ENCODE data around the gene HMGXB4. TPM values are rescaled to one million over a fixed set of nuclear protein-coding genes. Genes with fewer than 3 reads are reported as not detected.

HMGXB4 gene
- total RNA-seq, 1 donor, result 22.5 TPM

GRCh38 chr22:35314161-35314942, 57.1 kb downstream of the HMGXB4 start:
- H3K4me3 ChIP-seq (ENCODE audit: low read depth, low read length), result no peak overlapping the region
- no peak for DNase-seq (ENCODE audit: low read depth)

GRCh38 chr22:35315141-35315854, 58.0 kb downstream of the HMGXB4 start:
- no peak overlapping the region for H3K4me3 ChIP-seq (ENCODE audit: low read depth, low read length)
- no peak for DNase-seq (ENCODE audit: low read depth)
- no peak for TF ChIP-seq CTCF (IDR thresholded peaks at IDR 0.05; ENCODE audit: insufficient read depth, low read depth, low read length)

More at GRCh38 chr22:35314161-35314942, 57.1 kb downstream of the HMGXB4 start:
- no peak for TF ChIP-seq CTCF (IDR thresholded peaks at IDR 0.05; ENCODE audit: insufficient read depth, low read depth, low read length)

GRCh38 chr22:35315855-35316745, 58.8 kb downstream of the HMGXB4 start:
- no peak for DNase-seq (ENCODE audit: low read depth)
- TF ChIP-seq CTCF (IDR thresholded peaks at IDR 0.05; ENCODE audit: insufficient read depth, low read depth, low read length), result no peak
- no peak overlapping the region for H3K4me3 ChIP-seq (ENCODE audit: low read depth, low read length)

GRCh38 chr22:35316751-35317150, 59.5 kb downstream of the HMGXB4 start:
- DNase-seq (ENCODE audit: low read depth), result no peak
- TF ChIP-seq CTCF (IDR thresholded peaks at IDR 0.05; ENCODE audit: insufficient read depth, low read depth, low read length), result no peak
- no peak overlapping the region for H3K4me3 ChIP-seq (ENCODE audit: low read depth, low read length)

GRCh38 chr22:35317680-35318290, 60.5 kb downstream of the HMGXB4 start:
- no peak for DNase-seq (ENCODE audit: low read depth)
- no peak overlapping the region for H3K4me3 ChIP-seq (ENCODE audit: low read depth, low read length)
- no peak for TF ChIP-seq CTCF (IDR thresholded peaks at IDR 0.05; ENCODE audit: insufficient read depth, low read depth, low read length)
